Stimulated activated CD4-positive, alpha-beta T cell treated with anti-CD3 and anti-CD28 coated beads, Interleukin-12 subunit alpha, Interleukin-12 subunit beta, amount 100 ng/mL, for 48 hours (primary cell): ENCODE results near the gene SNAPIN.

ENCODE experiments used
- DNase-seq, 3 donors: peaks; one replicate each; pipeline ENCODE4 v3.0.0-alpha.2; 2020; ENCODE audit warnings: low read depth in 2 of 3, low spot score in 1 of 3

The SNAPIN gene

DNA sequence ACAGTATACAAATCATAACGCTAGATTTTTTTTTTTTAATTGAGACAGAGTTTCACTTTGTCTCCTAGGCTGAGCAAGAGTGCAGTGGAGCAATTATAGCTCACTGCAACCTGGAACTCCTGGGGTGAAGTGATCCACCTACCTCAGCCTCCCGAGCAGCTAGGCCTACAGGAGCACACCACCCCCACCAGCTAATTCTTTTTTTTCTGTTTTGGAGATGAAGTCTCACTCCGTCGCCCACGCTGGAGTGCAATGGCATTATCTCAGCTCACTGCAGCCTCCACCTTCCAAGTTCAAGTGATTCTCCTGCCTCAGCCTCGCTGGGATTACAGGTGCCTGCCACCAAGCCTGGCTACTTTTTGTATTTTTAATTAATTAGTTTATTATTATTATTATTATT is 41.3 kb downstream of the SNAPIN start:
- no peak for DNase-seq

- no peak for DNase-seq
These were observed 47.0 kb downstream of the SNAPIN start for GRCh38 chr1:153705484-153705883.

- DNase-seq, result no peak
These were observed 52.5 kb downstream of the SNAPIN start for GRCh38 chr1:153711026-153711425.
